HEK293 (cell line): Measurements from ENCODE around the gene TXNDC11.

Experiments
- CTCF ChIA-PET: fragments of 350-600 bp; formaldehyde crosslinking; extraction: SDS; loops from one replicate; lab custom pipeline; 2021; ENCODE audit warnings: antibody characterized with exemption; lab: Yijun Ruan, JAX
- POLR2A ChIA-PET: fragments of 300-600 bp; formaldehyde crosslinking; extraction: SDS; loops from one replicate; lab custom pipeline; 2020; ENCODE audit warnings: antibody characterized with exemption, inconsistent platforms; lab: Yijun Ruan, JAX
- H3K27ac ChIP-seq: fragments of 200-500 bp; sonication (Bioruptor generic); 2 replicates; pipeline ENCODE4 v1.5.1; 2014; ENCODE audit warnings: low read depth, low read length, control low read depth, inconsistent platforms; ENCODE audit errors: extremely low read depth
- H3K36me3 ChIP-seq, 2 experiments: fragments of 200-500 bp in 1 of 2; sonication (Bioruptor generic) in 1 of 2; 1 replicate in 1 of 2; 2 replicates in 1 of 2; pipeline ENCODE4 v1.5.1; 2014 to 2017; ENCODE audit warnings: inconsistent platforms in 2 of 2, low read length in 2 of 2; ENCODE audit not compliant: control insufficient read depth in 2 of 2, insufficient read depth in 1 of 2
- H3K4me1 ChIP-seq: fragments of 200-500 bp; sonication (Bioruptor generic); 2 replicates; pipeline ENCODE4 v1.5.1; 2014; ENCODE audit warnings: mild to moderate bottlenecking, low read length, inconsistent platforms; ENCODE audit not compliant: control insufficient read depth, insufficient read depth
- H3K4me3 ChIP-seq: 2 replicates; pipeline ENCODE4 v1.5.1; 2011; ENCODE audit warnings: low read depth, mild to moderate bottlenecking, control low read depth, low read length, moderate library complexity
- H3K9me3 ChIP-seq: fragments of 200-500 bp; sonication (Bioruptor generic); 2 replicates; pipeline ENCODE4 v1.5.1; 2014; ENCODE audit warnings: low read depth, low read length, inconsistent platforms; ENCODE audit not compliant: control insufficient read depth, insufficient read depth
- FEZF1 ChIP-seq: fragments of 450-650 bp; formaldehyde crosslinking; IDR thresholded peaks from 2 replicates; pipeline ENCODE4 v1.5.1; 2016; ENCODE audit warnings: missing biosample characterization, missing genetic modification characterization
- GLIS1 ChIP-seq: fragments of 450-650 bp; formaldehyde crosslinking; IDR thresholded peaks from 2 replicates; pipeline ENCODE4 v1.5.1; 2016; ENCODE audit warnings: missing biosample characterization, missing genetic modification characterization
- MYNN ChIP-seq: fragments of 450-650 bp; formaldehyde crosslinking; IDR thresholded peaks from 2 replicates; pipeline ENCODE4 v1.5.1; 2016; ENCODE audit warnings: missing biosample characterization, missing genetic modification characterization, borderline replicate concordance
- SCRT1 ChIP-seq: fragments of 450-650 bp; formaldehyde crosslinking; IDR thresholded peaks from 2 replicates; pipeline ENCODE4 v1.5.1; 2016; ENCODE audit warnings: missing biosample characterization, missing genetic modification characterization, borderline replicate concordance
- SP3 ChIP-seq: fragments of 450-650 bp; formaldehyde crosslinking; IDR thresholded peaks from 2 replicates; pipeline ENCODE4 v1.5.1; 2016; ENCODE audit warnings: missing biosample characterization, missing genetic modification characterization
- TRIM28 ChIP-seq: IDR thresholded peaks from 2 replicates; pipeline ENCODE4 v1.6.1; 2011; ENCODE audit warnings: low read length, control low read depth, borderline replicate concordance
- TSHZ1 ChIP-seq: fragments of 450-650 bp; formaldehyde crosslinking; IDR thresholded peaks from 2 replicates; pipeline ENCODE4 v1.5.1; 2016; ENCODE audit warnings: missing biosample characterization, missing genetic modification characterization, borderline replicate concordance
- ZBTB11 ChIP-seq: fragments of 450-650 bp; formaldehyde crosslinking; conservative IDR thresholded peaks from 2 replicates; pipeline ENCODE4 v1.5.1; 2016; ENCODE audit warnings: low read depth, missing biosample characterization, missing genetic modification characterization
- ZBTB26 ChIP-seq: fragments of 450-650 bp; formaldehyde crosslinking; optimal IDR thresholded peaks from 2 replicates; pipeline ENCODE3; 2016; ENCODE audit warnings: missing biosample characterization, mild to moderate bottlenecking, missing genetic modification characterization
- ZFP3 ChIP-seq: fragments of 450-650 bp; formaldehyde crosslinking; IDR thresholded peaks from 2 replicates; pipeline ENCODE4 v1.5.1; 2016; ENCODE audit warnings: low read depth, missing biosample characterization, missing genetic modification characterization
- ZNF121 ChIP-seq: fragments of 450-650 bp; formaldehyde crosslinking; IDR thresholded peaks from 2 replicates; pipeline ENCODE4 v1.5.1; 2016; ENCODE audit warnings: missing biosample characterization, missing genetic modification characterization
- ZNF184 ChIP-seq: fragments of 450-650 bp; IDR thresholded peaks from 2 replicates; pipeline ENCODE4 v1.5.1; 2018; ENCODE audit warnings: missing biosample characterization, mild to moderate bottlenecking, missing genetic modification characterization
- ZNF274 ChIP-seq, 2 experiments: fragments of 200-500 bp in 1 of 2; fragments of 450-650 bp in 1 of 2; sonication (Bioruptor generic) in 1 of 2; formaldehyde crosslinking in 1 of 2; IDR thresholded peaks; 2 replicates each; pipeline versions ENCODE4 v1.5.1 to v1.6.1; 2014 to 2016; ENCODE audit warnings: borderline replicate concordance in 1 of 2, inconsistent platforms in 1 of 2, low read length in 1 of 2, missing biosample characterization in 1 of 2, missing genetic modification characterization in 1 of 2
- ZNF324 ChIP-seq: fragments of 450-650 bp; formaldehyde crosslinking; IDR thresholded peaks from 2 replicates; pipeline ENCODE4 v1.5.1; 2016; ENCODE audit warnings: missing biosample characterization, missing genetic modification characterization
- ZNF398 ChIP-seq: fragments of 450-650 bp; formaldehyde crosslinking; IDR thresholded peaks from 2 replicates; pipeline ENCODE4 v1.5.1; 2017; ENCODE audit warnings: missing biosample characterization, missing genetic modification characterization
- ZNF449 ChIP-seq: fragments of 450-650 bp; formaldehyde crosslinking; IDR thresholded peaks from 2 replicates; pipeline ENCODE4 v1.5.1; 2017; ENCODE audit warnings: missing biosample characterization, mild to moderate bottlenecking, missing genetic modification characterization, moderate library complexity
- ZNF529 ChIP-seq: fragments of 450-650 bp; formaldehyde crosslinking; IDR thresholded peaks from 2 replicates; pipeline ENCODE4 v1.5.1; 2017; ENCODE audit warnings: missing genetic modification characterization, missing biosample characterization; ENCODE audit not compliant: insufficient replicate concordance
- ZNF670 ChIP-seq: fragments of 450-650 bp; formaldehyde crosslinking; IDR thresholded peaks from 2 replicates; pipeline ENCODE4 v1.5.1; 2016; ENCODE audit warnings: missing biosample characterization, missing genetic modification characterization, low read depth
- ZNF677 ChIP-seq: fragments of 450-650 bp; IDR thresholded peaks from 2 replicates; pipeline ENCODE4 v1.5.0; 2018; ENCODE audit warnings: missing biosample characterization, mild to moderate bottlenecking, missing genetic modification characterization, moderate library complexity
- ZNF785 ChIP-seq: fragments of 450-650 bp; formaldehyde crosslinking; IDR thresholded peaks from 2 replicates; pipeline ENCODE4 v1.5.1; 2016; ENCODE audit warnings: missing biosample characterization, missing genetic modification characterization
- ZSCAN18 ChIP-seq: fragments of 450-650 bp; formaldehyde crosslinking; IDR thresholded peaks from 2 replicates; pipeline ENCODE4 v1.5.1; 2016; ENCODE audit warnings: missing biosample characterization, missing genetic modification characterization

TXNDC11 gene

GRCh38 chr16:11688520-11688886 lies 54.2 kb downstream of the TXNDC11 start (continued):
- TF ChIP-seq ZBTB26 (tag by site-specific recombination) (no peak), ZNF274 (IDR thresholded peaks at IDR 0.05; ENCODE audit: low read length) (no peak), ZNF274 (tag by site-specific recombination; IDR thresholded peaks at IDR 0.05; ENCODE audit: borderline replicate concordance) (no peak), GLIS1 (tag by site-specific recombination) (no peak), ZBTB11 (tag by site-specific recombination) (no peak)

GRCh38 chr16:11687601-11688519 lies 54.8 kb downstream of the TXNDC11 start:
- Histone ChIP-seq H3K36me3 (peaks cover 16 to 81% of the 10 kb centered on the region in 2 experiments), H3K4me3 (no peak overlapping the region), H3K4me1 (peaks cover 10% of the 10 kb centered on the region), H3K9me3 (no peaks in the 10 kb centered on the region), H3K27ac (no peak overlapping the region)
- ChIA-PET POLR2A (no interaction called here), CTCF (interaction anchor here (1.2 to 2.9 kb wide), 4 partner anchors 10 to 380 kb away, joined by 3 to 15 read pairs (median 5); no protein-coding TSS in a partner anchor)
- TF ChIP-seq ZFP3 (tag by site-specific recombination) = no peak
- TF ChIP-seq ZSCAN18 (tag by site-specific recombination) = no peak
- no peak for TF ChIP-seq FEZF1 (tag by site-specific recombination)
- TF ChIP-seq ZNF785 (tag by site-specific recombination) = no peak
- TF ChIP-seq SCRT1 (tag by site-specific recombination) = no peak
- no peak for TF ChIP-seq ZNF449
- no peak for TF ChIP-seq TSHZ1 (tag by site-specific recombination)
- no peak for TF ChIP-seq ZNF184 (tag by site-specific recombination)
- TF ChIP-seq ZNF670 (tag by site-specific recombination) = no peak
- no peak for TF ChIP-seq ZNF324 (tag by site-specific recombination)
- TF ChIP-seq MYNN = no peak
- no peak for TF ChIP-seq ZNF121
- TF ChIP-seq ZNF529 (tag by site-specific recombination) = no peak
- no peak for TF ChIP-seq SP3
- TF ChIP-seq ZNF677 (tag by site-specific recombination) = no peak
- no peak for TF ChIP-seq ZNF398 (tag by site-specific recombination)
- TF ChIP-seq TRIM28 = no peak
